K562 (cell line): ENCODE data around the gene STX12. TPM values are rescaled to one million over a fixed set of nuclear protein-coding genes. Genes with fewer than 3 reads are reported as not detected.

Experiments
- ATAC-seq: fragments of 200-7000 bp; cut with Tn5 transposase; 3 replicates; pipeline ENCODE4 v1.9.1; 2020; ENCODE audit warnings: moderate library complexity
- BruUV-seq: library from RNA; stranded (reverse); fragments of 400-500 nt; replicated peaks from 2 replicates; lab custom pipeline; 2021; lab: Mats Ljungman, UMichigan
- CTCF ChIA-PET: fragments of 300-600 bp; formaldehyde crosslinking; extraction: SDS; loops from one replicate; lab custom pipeline; 2021; ENCODE audit warnings: low intra/inter-chr PET ratio; lab: Yijun Ruan, JAX
- POLR2A ChIA-PET: fragments of 300-600, 350-650 bp; sonication (Branson Sonifier 250); formaldehyde crosslinking; extraction: SDS; loops from one replicate; lab custom pipeline; 2021; ENCODE audit warnings: antibody characterized with exemption, inconsistent platforms; lab: Yijun Ruan, JAX
- DNase-seq, 4 experiments: peaks; one replicate each; pipeline versions ENCODE4 v3.0.0 to v3.0.0-alpha.2; 2011 to 2018; ENCODE audit warnings: low spot score in 3 of 4, mixed read lengths in 3 of 4; ENCODE audit errors: extremely low read depth in 1 of 4
- FAIRE-seq: peaks from 2 replicates; lab custom pipeline; 2011; peaks lifted over from hg19 to GRCh38; lab: Jason Lieb, UNC
- H2AFZ ChIP-seq: 2 replicates; pipeline ENCODE4 v1.6.0; 2011; ENCODE audit warnings: low read depth, low read length, control low read depth, inconsistent platforms
- H3K27ac ChIP-seq: fragments of 200-600 bp; 3 replicates; pipeline ENCODE4 v1.8.0; 2011; ENCODE audit warnings: low read depth, mild to moderate bottlenecking, control low read depth, inconsistent platforms, low read length, moderate library complexity, mixed read lengths; ENCODE audit errors: extremely low read depth
- H3K27me3 ChIP-seq, 2 experiments: fragments of 300-600 bp in 1 of 2; 2 replicates in 1 of 2; 3 replicates in 1 of 2; pipeline versions ENCODE4 v1.6.0 to v1.8.0; 2011; ENCODE audit warnings: inconsistent platforms in 2 of 2, low read length in 2 of 2, mild to moderate bottlenecking in 1 of 2, mixed read lengths in 1 of 2, moderate library complexity in 1 of 2; ENCODE audit not compliant: control insufficient read depth in 2 of 2, insufficient read depth in 2 of 2
- H3K36me3 ChIP-seq: fragments of 300-600 bp; 3 replicates; pipeline ENCODE4 v1.8.0; 2011; ENCODE audit warnings: mild to moderate bottlenecking, low read length, inconsistent platforms; ENCODE audit not compliant: control insufficient read depth, insufficient read depth
- H3K4me1 ChIP-seq, 2 experiments: fragments of 200-600 bp in 1 of 2; replicated peaks in 1 of 2; 2 replicates in 1 of 2; 3 replicates in 1 of 2; pipeline versions ENCODE4 v1.5.1 to v1.8.0; 2011; ENCODE audit warnings: inconsistent platforms in 2 of 2, low read length in 2 of 2, mild to moderate bottlenecking in 1 of 2, mixed read lengths in 1 of 2, moderate library complexity in 1 of 2; ENCODE audit not compliant: control insufficient read depth in 2 of 2, insufficient read depth in 2 of 2
- H3K4me2 ChIP-seq: 2 replicates; pipeline ENCODE4 v1.6.1; 2011; ENCODE audit warnings: low read length, control low read depth, inconsistent platforms, mixed read lengths; ENCODE audit not compliant: insufficient read depth
- H3K4me3 ChIP-seq: fragments of 200-600 bp; sonication (generic), shearing (Covaris generic); 2 replicates; pipeline ENCODE4 v1.5.1; 2016; ENCODE audit warnings: control low read depth, inconsistent platforms
- H3K79me2 ChIP-seq: fragments of 200-600 bp; 3 replicates; pipeline ENCODE4 v1.8.0; 2011; ENCODE audit warnings: low read length, inconsistent platforms; ENCODE audit not compliant: control insufficient read depth, insufficient read depth
- H3K9ac ChIP-seq, 2 experiments: 2 replicates each; pipeline versions ENCODE4 v1.6.0 to v1.6.1; 2011; ENCODE audit warnings: low read depth in 2 of 2, low read length in 2 of 2, control low read depth in 1 of 2, inconsistent platforms in 1 of 2, mild to moderate bottlenecking in 1 of 2, mixed read lengths in 1 of 2; ENCODE audit not compliant: insufficient read depth in 1 of 2
- H3K9me1 ChIP-seq: one replicate; pipeline ENCODE4 v1.6.0; 2011; ENCODE audit warnings: inconsistent platforms, mild to moderate bottlenecking, low read length, moderate library complexity; ENCODE audit not compliant: control insufficient read depth, insufficient read depth
- H3K9me3 ChIP-seq: replicated peaks from 2 replicates; pipeline ENCODE4 v1.5.1; 2011; ENCODE audit warnings: low read depth, low read length, inconsistent platforms; ENCODE audit not compliant: control insufficient read depth, insufficient read depth
- H4K20me1 ChIP-seq: replicated peaks from 2 replicates; pipeline ENCODE4 v1.6.1; 2011; ENCODE audit warnings: low read length, inconsistent platforms, mixed read lengths; ENCODE audit not compliant: control insufficient read depth, insufficient read depth
- ARID3A ChIP-seq: IDR thresholded peaks from 2 replicates; pipeline ENCODE4 v1.6.1; 2012; ENCODE audit warnings: low read depth, low read length, improper control_type of control experiment, borderline replicate concordance
- CSDE1 ChIP-seq, 2 experiments: fragments of 450-650 bp; IDR thresholded peaks; 2 replicates each; pipeline ENCODE4 v1.6.1; 2016; ENCODE audit warnings: mild to moderate bottlenecking in 1 of 2
- GATAD2B ChIP-seq: fragments of 450-650 bp; IDR thresholded peaks from 2 replicates; pipeline ENCODE4 v1.6.1; 2017; ENCODE audit warnings: mild to moderate bottlenecking, borderline replicate concordance
- NFIC ChIP-seq: fragments of 450-650 bp; IDR thresholded peaks from 2 replicates; pipeline ENCODE4 v1.6.1; 2017; ENCODE audit warnings: mild to moderate bottlenecking, inconsistent platforms
- whole genome bisulfite sequencing: fragments of 100-300 bp; shearing (Covaris generic); methylation state at CpG from one replicate; pipeline ENCODE4 v1.1.6; 2016; ENCODE audit warnings: low coverage, mixed read lengths; ENCODE audit not compliant: insufficient coverage; ENCODE audit errors: missing lambda C conversion rate; 5-methylcytosine and 5-hydroxymethylcytosine counted together
- in situ Hi-C: fragments of 300-500 bp; cut with MboI; formaldehyde crosslinking; loops from 4 replicates; pipeline ENCODE4 v1.15.0; 2018; ENCODE audit warnings: inconsistent platforms, mixed read lengths
- intact Hi-C: fragments of 100-400 bp; cut with micrococcal nuclease; formaldehyde crosslinking; loops from 2 replicates; pipeline ENCODE4 v1.14.2; 2022
- polyA plus RNA-seq, 8 experiments: library from polyadenylated mRNA; depleted of rRNA in 4 of 8; stranded (reverse) in 5 of 8; unstranded in 3 of 8; fragments of >200 nt; fragmentation: Nextera tagmentation in 2 of 8; fragmentation: Illumina TruSeq in 1 of 8; extraction: Ambion mirVana in 2 of 8; extraction: Trizol in 1 of 8; gene quantifications; 2 replicates each; pipeline versions ENCODE4 v1.2.1 to v1.2.3, GENCODE V29; 2011 to 2014; ENCODE audit warnings: inconsistent platforms in 1 of 8, missing spikeins in 1 of 8
- total RNA-seq, 7 experiments: library from RNA; depleted of rRNA in 6 of 7; stranded (reverse); fragments of >200 nt in 6 of 7; fragmentation: Illumina TruSeq in 2 of 7; extraction: Trizol in 2 of 7; gene quantifications; 2 replicates each; pipeline versions ENCODE4 v1.2.1 to v1.2.3, GENCODE V29; 2011 to 2021; ENCODE audit warnings: low replicate concordance in 1 of 7

The STX12 gene
- total and polyA plus RNA-seq, 9 of the 15 experiments (the other 6 are each of a cell fraction or from before 2014, with no cell fraction given), result 16.9 to 31.3 (median 25.7) TPM

GRCh38 chr1:27752360-27752759, 20.7 kb upstream of the STX12 start (continued):
- no peak for TF ChIP-seq ARID3A
- no peak for TF ChIP-seq CSDE1 (IDR thresholded peaks at IDR 0.05)

GRCh38 chr1:27755286-27755685, 17.7 kb upstream of the STX12 start:
- H3K79me2 ChIP-seq, result no peaks in the 10 kb centered on the region
- BruUV-seq, result no TSS peak
- no peaks in the 10 kb centered on the region for H3K27me3 ChIP-seq
- H3K9ac ChIP-seq, result no peak overlapping the region; a peak in 1 of 4 replicates
- H4K20me1 ChIP-seq, result no peaks in the 10 kb centered on the region
- in situ Hi-C loops, result no loop called here
- intact Hi-C loops, result no loop called here
- no peak overlapping the region for H3K27ac ChIP-seq
- no peak for ATAC-seq
- ChIA-PET CTCF (interaction anchor here (0.5 kb wide), 1 partner anchor 74 kb away, joined by 4 read pairs; no protein-coding TSS in a partner anchor), POLR2A (interaction anchor here (0.6 to 2.2 kb wide), 6 partner anchors 8 to 920 kb away, joined by 3 to 6 read pairs (median 4); partner anchors contain the start of gene RCC1)
- H3K36me3 ChIP-seq, result peaks cover 21% of the 10 kb centered on the region; the same call in 2 of the 3 replicates
- H3K9me3 ChIP-seq, result no peaks in the 10 kb centered on the region
- TF ChIP-seq NFIC (peak; percentile 63; the same call in 1 of the 2 replicates), GATAD2B (no peak)
- H3K4me2 ChIP-seq, result no peak overlapping the region
- 39% methylated on average over 1 of the region's 1 CpG for WGBS
- no peak overlapping the region for H2AFZ ChIP-seq
- no peak overlapping the region for H3K4me3 ChIP-seq
- FAIRE-seq, result no peak
- H3K9me1 ChIP-seq, result no peaks in the 10 kb centered on the region
- H3K4me1 ChIP-seq, result no peaks in the 10 kb centered on the region
- no peak for DNase-seq
